ENCODE data around the gene GREB1.

DNA sequence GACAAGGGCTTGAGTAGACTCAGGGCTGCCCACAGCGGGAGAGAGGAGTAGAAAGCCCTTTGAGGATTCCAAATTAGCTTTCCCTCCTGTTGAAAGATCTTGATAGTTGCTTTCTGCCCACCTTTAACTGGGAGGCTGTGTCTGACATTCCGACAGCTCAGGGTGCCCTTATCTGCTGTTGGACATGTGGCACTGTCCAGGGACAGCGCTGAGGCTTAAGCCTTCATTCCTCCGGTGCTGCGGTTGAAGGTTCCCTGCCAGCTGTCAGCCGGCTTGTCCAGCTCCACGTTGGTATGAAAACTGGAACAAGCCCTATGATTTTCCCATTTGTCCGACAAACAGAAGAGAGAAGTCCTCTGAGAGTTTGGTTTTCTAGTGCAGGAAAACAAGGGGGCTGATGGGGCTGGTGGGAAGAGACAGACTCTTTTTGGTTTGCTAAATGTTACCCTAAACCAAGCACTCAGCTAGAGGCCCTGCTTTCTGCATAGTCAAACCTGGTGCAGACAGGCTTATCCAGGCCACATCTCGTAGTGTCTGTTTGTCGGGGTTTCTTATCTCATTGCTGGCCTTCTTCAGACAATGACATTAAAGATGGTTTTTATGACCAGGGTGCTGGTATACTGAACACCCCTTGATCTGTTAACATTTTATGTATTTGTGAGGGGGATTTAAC is 24.5 kb downstream of the GREB1 start:
- TF ChIP-seq EZH2phosphoT487 (IDR thresholded peaks at IDR 0.05; ENCODE audit: low read depth, severe bottlenecking, unreplicated experiment), result no peak
- TF ChIP-seq, protein P1, sequence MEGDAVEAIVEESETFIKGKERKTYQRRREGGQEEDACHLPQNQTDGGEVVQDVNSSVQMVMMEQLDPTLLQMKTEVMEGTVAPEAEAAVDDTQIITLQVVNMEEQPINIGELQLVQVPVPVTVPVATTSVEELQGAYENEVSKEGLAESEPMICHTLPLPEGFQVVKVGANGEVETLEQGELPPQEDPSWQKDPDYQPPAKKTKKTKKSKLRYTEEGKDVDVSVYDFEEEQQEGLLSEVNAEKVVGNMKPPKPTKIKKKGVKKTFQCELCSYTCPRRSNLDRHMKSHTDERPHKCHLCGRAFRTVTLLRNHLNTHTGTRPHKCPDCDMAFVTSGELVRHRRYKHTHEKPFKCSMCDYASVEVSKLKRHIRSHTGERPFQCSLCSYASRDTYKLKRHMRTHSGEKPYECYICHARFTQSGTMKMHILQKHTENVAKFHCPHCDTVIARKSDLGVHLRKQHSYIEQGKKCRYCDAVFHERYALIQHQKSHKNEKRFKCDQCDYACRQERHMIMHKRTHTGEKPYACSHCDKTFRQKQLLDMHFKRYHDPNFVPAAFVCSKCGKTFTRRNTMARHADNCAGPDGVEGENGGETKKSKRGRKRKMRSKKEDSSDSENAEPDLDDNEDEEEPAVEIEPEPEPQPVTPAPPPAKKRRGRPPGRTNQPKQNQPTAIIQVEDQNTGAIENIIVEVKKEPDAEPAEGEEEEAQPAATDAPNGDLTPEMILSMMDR (IDR thresholded peaks at IDR 0.05; ENCODE audit: poor library complexity), result no peak

Measured in hepatocyte (in vitro differentiated cells).